NK-92 (cell line): ENCODE measurements around the gene PDIA2.

Experiments used
- DNase-seq: peaks from one replicate; lab custom pipeline; 2025; ENCODE audit not compliant: unreplicated experiment; lab: John Stamatoyannopoulos, UW

Gene PDIA2

GRCh38 chr16:279531-279930, 3.4 kb upstream of the PDIA2 start:
- no peak for DNase-seq

GRCh38 chr16:280005-280460, 2.9 kb upstream of the PDIA2 start:
- DNase-seq: no peak

- no peak for DNase-seq
Measured at GRCh38 chr16:280552-280951, 2.4 kb upstream of the PDIA2 start, which contains the start of gene ARHGDIG. TSS of gene ARHGDIG (plus strand) at chr16:280591. CDS start at chr16:280681, 90 bp downstream.

- DNase-seq: no peak
Measured at GRCh38 chr16:280991-281659, 1.8 kb upstream of the PDIA2 start.

GRCh38 chr16:281660-282255, 1.2 kb upstream of the PDIA2 start:
- DNase-seq: no peak

- DNase-seq: no peak
Measured at GRCh38 chr16:282491-282890, 473 bp upstream of the PDIA2 start.

GRCh38 chr16:284204-285120, 1.5 kb downstream of the PDIA2 start:
- no peak for DNase-seq

- no peak for DNase-seq
Measured at GRCh38 chr16:285146-286055, 2.4 kb downstream of the PDIA2 start.

- no peak for DNase-seq
Measured at GRCh38 chr16:286491-287297, 3.7 kb downstream of the PDIA2 start.

GRCh38 chr16:287298-287811, 4.4 kb downstream of the PDIA2 start:
- no peak for DNase-seq

GRCh38 chr16:287981-288920, 5.3 kb downstream of the PDIA2 start:
- DNase-seq: no peak

- DNase-seq: no peak
Measured at GRCh38 chr16:289395-289997, 6.5 kb downstream of the PDIA2 start.

GRCh38 chr16:290015-290680, 7.2 kb downstream of the PDIA2 start:
- DNase-seq: no peak

- DNase-seq: no peak
Measured at GRCh38 chr16:290681-291405, 7.9 kb downstream of the PDIA2 start.

- no peak for DNase-seq
Measured at GRCh38 chr16:291539-291938, 8.6 kb downstream of the PDIA2 start.

GRCh38 chr16:293043-293775, 10.2 kb downstream of the PDIA2 start:
- no peak for DNase-seq
